ENCODE data around the gene STX1A.

Gene STX1A

DNA sequence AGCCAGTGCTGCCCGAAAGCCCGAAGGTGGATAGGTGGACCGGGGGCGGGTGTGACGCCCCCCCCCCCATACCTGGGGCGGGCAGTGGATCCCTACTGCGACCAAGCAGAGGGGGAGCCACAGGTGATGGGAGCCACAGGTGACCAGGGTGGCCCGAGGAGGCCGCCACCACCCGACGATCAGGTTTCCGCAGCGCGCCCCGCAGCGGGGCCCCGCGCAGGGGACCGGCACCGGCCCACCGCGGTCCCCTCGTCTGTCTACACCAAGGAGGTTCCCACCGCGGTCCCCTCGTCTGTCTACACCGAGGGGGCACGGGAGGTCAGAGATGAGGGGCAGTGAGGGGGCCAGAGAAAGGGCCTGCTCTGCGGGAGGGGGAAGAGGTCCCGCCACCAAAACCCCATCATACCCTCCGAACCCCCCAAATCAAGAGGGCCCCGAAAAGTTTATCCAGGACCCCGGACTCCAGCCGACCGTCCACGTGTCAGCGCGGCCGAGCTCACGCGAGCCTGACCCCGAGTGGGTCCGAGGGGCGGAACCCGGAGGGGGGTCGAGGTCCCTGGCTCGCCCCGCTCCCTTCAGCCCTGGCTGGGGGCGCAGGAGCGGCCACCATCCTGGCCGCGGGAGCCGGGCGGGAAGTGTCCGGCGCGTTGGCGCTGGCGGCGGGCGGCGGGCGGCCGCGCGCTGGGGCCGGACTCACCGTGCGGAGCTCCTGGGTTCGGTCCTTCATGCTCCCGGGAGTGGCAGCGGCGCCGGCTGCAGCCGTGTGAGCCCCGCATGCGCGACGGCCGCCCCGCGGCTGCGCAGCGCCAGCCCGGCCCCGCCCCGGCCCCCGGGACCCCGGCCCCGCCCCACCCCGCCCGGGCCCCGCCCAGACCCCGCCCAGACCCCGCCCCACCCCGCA is at the start of gene STX1A:
Gene STX1A, minus strand, starts transcription at position 765 of the 901 bp plus-strand sequence. Its CDS starts 38 bp downstream, at position 727.
- DNase-seq: peak; percentile 71

DNA sequence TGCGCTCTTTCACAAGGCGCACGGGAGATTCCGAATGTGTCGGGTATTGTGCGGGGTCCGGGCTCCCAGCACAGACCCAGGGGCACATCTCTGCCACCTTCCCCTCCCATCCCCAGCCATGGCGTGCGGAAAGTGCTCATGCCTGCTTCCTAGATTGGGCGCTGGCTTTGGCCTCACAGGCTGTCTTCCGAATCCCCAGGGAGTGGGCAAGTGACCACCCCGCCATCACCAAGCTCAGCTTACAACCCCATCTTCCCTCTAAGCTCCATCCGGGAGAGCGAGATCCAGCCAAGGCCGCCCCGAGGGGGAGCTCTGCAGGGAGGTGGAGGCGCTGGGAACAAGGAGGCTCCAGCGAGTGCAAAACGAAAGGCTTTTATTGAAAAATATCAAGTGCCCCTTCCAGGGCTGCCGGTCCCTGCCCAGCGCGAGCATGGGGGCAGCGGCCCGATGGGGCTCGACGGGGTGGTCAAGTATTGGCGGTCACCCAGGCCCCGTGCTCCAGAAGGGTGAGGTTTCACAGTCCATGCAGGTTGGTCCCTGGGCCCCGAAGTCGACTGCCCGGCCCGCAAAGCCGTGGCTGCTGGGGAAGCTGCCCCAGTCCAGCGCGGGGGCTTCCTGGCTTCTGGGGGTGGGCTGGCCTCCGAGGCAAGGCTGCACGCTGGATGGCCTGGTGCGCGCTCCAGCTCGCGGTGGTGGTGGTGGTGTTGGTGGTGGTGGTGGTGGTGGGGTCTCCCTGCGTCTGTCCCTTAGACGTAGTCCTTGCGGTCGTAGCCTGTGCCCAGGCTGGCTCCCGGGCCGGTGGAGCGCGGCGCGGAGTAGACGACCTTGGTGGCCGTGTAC is 49.4 kb upstream of the STX1A start:
- DNase-seq: no peak

DNA sequence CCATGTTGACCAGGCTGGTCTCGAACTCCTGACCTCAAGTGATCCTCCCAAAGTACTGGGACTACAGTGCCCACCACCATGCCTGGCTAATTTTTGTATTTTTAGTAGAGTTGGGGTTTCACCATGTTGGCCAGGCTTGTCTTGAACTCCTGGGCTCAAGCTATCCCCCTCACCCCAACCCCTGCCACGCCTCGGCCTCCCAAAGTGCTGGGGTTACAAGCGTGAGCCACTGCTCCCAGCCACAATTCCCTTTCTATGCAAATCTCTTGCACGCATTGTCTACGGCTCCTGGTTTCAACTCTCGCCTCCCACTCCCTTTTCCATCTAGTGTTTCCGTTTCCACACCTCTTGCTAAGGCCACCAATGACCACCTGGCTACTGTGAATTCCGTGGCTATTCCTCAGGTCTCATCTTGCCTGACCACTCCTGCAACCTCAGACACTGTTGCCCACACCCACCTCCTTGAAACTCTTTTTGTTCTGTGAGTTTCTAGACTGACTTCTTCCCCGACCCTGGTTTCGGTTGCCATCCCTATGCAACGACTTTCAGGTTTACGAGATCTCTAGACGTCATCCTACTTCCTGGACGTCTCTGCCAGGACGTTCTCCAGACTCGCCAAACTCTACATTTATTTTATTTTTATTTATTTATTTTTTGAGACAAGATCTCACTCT is 47.2 kb upstream of the STX1A start:
- DNase-seq: no peak

DNA sequence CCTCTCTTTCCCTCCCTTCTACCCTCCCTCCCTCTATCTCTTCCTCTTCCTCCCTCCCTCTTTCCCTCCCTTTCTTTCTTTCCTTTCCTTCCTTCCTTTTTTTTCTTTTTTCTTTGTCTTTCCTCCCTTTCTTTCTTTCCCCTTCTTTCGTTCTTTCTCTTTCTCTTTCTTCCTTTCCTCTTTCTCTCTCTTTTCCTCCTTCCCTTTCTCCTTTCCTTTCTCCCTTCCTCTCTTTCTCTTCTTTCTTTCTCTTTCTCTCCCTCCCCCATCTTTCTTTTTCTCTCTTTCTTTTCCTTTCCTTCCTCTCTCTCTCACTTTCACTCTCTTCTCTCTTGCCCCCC is 43.2 kb upstream of the STX1A start:
- no peak for DNase-seq

DNA sequence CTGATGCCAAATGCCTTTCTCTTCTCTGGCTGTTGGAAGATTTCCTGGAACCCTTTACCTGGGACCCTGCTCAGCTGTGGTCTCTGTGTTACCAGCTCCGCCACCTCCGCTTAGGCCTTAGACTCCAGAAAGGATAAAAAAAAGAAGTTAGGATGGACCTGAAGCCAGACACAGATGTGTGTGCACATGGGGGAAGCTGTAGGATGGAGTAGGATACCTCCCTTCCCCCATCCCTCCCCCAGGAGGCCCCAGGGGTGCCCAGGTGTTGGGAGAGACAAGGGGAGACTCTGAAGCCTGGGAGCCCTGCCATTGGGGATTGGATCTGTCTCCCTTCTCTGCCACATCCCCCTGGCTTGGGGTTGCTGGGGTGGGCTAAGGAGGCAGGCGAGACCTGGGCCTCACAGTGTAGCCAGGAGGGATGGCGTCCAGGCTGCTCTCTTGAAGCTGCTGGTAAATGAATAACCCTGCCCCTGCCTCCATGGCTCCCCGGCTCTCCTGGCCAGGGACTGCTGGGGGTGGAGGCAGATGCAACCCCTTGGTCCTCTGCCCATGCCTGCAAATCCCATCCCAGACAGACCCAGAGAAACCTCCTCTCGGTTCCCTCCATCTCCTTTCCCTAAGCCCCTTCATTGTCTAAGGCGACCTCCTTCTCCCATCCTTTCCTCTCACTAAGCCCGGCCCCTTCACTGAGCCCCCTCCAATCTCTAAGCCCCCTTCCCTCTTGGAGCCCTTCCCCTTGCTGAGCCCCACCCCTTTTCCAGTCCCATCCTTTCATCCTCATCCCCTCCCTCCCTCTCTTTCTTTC is 42.6 kb upstream of the STX1A start:
- DNase-seq: no peak

DNA sequence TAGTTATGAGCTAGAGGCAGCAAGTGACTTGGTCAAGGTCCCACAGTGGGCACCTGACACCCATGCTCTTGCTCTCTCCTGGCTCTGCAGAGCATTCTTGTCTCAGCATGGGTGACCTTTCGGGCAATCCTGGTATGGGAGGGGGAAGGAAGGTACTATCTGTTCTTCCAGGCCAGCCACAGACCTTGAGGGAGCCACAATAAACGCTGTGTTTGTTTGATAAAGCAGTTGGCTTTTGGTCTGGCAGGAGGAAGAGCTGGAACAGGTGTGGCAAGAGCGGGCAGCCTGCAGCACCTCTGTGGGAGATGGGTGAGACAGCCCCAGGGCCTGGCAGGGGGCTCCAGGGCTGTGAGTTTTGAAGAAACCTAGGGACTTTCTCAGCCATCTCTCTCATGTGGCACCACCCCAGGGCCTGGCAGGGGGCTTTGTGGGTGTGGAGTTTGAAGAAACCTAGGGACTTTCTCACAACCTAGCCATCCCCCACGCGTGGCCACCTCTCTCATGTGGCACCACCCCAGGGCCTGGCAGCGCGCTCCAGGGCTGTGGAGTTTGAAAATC is 39.2 kb upstream of the STX1A start:
- no peak for DNase-seq

DNA sequence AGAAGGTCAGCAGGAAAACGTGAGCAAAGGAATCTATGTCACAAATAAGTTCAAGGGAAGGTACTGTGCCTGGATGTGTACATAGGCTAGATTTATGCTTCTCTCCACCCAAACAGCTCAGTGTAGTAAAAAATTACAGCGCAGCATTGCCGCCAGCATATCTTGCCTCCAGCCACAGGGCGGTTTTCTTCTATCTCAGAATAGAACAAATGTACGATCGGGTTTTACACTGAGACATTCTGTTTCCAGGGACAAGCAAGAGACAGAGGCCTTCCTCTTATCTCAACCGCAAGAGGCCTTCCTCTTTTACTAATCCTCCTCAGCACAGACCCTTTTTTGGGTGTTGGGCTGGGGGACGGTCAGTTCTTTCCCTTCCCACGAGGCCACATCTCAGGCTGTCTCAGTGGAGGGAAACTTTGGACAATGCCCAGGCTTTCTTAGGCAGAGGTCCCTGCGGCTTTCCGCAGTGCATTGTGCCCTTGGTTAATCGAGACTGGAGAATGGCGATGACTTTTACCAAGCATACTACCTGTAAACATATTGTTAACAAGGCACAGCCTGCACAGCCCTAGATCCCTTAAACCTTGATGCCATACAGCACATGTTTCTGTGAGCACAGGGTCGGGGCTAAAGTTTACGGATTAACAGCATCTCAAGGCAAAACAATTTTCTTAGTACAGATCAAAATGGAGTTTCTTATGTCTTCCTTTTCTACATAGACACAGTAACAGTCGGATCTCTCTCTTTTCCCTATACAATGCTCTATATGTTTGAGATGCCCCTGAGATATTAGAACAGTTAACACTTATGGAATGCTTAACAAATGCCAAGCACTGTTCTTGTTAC is 30.7 kb upstream of the STX1A start:
- DNase-seq: no peak

DNA sequence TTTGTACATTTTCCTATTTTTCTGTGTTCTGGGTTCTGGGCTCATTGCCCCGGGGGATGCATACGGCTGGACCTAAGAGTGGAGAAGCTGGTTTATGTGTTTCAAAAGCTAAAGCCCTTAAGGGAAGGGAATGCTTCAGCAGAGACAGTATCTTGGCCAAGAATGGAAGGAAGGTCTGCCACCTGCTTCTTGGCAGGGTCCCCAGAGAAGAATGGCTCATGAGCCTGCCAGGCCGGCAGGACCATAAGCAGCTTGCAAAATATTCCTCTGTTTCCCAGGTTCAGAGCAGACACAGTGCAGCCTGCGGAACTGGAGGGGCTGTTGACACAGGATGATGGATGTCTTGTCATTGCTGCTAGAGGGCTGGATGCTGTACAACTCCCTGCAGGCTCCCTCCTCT is 26.9 kb upstream of the STX1A start:
- no peak for DNase-seq

DNA sequence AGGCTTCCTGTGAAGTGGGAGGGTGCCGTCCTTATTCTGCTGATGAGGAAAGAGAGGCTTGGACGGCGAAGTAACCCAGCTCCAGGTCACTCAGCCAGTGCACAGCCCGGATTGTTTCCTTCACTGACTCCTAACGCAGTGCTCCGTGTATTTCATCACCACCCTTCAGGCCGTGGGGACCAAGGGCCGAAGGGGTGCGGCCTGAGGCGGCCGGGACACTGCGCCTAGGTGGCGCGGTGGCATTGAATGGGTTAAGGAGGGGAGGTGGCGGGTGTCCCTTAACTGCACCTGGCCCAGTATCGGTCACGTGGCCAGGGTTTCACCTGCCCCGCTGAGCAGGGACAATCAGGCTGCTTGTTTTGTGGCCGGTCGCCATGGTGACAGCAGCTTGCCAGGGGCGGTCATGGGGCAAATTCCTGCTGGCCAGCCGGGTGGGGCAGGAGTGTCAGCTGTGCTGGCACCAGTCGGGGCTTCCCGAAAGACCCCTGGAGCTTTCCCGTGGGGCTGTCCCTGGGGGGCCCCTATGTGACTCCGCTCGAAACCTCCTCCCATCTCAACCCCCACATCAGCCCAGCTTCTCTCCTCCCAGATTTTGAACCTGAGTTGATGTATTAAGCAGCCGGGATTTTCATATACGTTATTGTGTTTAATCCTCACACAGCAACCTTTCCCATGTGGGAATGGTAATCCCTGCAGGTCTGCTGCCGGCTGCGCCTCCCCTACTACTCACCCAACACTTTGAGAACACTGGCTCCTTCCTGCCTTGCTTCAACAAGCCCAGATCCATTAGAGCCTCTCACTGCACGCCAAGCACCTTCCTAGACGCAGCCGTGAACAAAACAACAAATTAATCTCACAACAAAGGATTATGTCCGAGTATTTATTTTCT is 23.5 kb upstream of the STX1A start:
- peak; percentile 98 for DNase-seq

DNA sequence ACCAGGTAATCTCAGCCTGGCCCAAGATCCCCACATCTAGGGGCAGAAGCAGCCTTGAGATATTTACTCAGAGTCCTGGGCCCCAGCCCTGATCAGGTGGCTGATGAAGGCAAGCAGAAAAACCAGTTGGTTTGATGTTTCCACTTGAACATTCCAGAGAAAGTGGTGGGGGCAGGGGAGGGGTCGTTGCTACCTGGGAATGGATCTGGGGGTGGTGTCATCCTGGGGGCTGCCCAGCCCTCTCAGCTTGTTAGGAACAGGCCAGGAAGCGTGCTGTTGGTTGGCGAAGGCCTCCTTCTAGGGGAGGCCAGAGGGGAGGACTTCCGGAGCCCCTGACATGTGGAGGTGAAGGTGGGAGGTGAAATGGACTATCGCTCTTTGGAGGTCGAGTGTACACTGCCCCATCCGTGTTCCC is 22.9 kb upstream of the STX1A start:
- DNase-seq: no peak

DNA sequence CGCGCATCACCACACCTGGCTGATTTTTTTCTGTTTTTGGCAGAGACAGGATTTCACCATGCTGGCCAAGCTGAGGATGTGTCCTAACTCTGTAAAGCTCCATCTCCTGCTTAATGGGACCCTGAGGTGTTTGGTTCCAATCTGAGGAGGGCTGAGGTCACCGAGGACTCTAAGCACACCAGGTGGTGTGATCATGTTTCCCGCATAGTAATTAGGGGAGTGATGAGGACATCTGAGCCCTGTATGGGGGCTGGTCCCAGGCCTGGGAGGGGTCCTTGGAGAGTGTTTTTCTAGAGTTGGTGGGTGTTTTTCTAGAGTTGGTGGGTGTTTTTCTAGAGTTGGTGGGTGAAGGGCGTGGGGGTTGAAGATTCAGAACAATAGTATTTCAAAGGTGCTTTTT is 22.1 kb upstream of the STX1A start:
- peak; percentile 47 for DNase-seq

DNA sequence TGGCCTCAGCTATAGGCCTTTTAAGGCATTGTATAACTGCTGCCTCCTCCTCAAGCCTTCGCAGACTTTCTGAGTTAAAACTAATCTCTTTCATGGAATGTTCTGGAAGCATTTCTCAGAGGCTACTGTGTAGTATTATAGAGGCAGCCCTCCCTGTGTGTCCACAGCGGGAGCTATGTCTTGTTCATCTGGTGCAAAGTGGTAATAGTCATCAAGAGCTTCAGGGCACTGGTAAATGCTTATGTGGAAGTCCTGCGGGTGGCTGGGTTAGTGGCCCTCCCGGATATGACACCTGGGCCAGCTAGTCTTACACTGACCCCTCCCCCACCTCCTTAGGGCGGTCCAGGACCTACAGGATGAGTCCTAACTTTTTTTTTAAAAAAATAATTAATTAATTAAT is 21.3 kb upstream of the STX1A start:
- DNase-seq: no peak

DNA sequence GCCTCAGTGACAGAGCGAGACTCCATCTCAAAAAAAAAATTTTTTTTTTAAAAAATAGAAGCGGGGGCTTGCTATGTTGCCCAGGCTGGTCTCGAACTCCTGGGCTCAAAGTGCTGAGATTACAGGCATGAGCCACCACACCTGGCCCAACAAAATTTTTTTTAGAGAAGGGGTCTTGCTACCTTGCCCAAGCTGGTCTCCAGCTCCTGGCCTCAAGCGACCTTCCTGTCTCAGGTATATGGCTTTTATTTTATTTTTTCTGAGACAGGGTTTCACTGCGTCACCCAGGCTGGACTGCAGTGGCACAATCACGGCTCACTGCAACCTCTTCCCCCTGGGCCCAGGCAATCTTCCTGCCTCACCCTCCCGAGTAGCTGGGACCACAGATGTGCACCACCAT is 20.7 kb upstream of the STX1A start:
- DNase-seq: no peak

DNA sequence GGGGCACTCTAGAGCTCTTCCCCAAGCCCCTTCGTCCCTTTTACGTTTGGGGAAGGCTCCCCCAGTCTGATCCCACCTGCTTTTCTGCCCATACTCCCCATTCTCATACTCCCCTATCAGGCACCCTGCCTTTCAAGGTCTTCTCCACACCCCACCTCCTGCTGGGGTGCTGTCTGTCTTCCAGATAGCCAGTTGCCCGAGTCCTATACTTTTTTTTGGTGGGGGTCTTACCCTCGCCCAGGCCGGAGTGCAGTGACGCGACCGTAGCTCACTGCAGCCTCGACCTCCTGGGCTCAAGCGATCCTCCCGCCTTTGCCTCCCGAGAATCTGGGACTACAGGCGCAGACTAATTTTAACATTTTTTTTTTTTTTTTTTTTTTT is 19.9 kb upstream of the STX1A start:
- no peak for DNase-seq

DNA sequence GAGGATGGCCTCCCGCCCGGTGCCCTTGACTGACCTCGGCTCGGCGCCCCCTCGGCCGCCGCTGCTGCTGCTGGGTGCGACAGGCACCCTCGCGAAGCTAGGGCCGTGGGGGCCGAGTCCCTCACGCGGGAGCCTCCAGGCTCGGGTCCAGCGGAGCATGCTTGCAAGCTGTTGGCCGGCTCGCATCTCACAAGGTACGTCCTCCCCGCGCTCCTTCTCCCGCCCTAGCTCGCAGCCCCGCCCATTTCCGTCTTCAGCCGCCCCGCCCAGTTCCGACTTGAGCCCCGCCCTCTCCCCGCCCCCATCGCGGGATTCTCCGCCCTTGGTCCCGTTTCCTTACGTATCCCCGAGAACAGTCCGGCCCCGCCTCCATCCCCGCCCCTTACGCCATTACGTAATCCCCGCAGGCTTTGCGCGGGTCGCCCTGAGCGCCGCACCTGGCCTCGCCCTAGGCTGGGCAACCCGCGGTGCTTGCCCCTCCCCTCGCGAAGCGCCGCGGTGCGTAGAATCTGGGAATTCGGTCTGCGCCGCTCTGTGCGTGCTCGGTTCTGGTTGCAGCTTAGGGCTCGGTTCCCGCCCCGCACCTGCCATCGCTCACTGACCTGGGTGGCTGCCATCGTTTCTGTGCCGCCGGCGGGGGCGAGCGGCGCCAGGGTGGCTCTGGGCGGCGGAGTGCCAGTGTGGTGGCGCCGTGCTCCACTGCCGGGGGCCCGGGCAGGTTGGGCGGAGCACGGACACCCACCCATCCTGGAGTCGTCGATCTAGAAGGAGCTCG is 19.3 kb upstream of the STX1A start, which contains the start of gene ABHD11:
Gene ABHD11, minus strand, starts transcription at position 191 of the 775 bp plus-strand sequence. Its CDS starts 32 bp downstream, at position 159.
- DNase-seq: peak; percentile 98

DNA sequence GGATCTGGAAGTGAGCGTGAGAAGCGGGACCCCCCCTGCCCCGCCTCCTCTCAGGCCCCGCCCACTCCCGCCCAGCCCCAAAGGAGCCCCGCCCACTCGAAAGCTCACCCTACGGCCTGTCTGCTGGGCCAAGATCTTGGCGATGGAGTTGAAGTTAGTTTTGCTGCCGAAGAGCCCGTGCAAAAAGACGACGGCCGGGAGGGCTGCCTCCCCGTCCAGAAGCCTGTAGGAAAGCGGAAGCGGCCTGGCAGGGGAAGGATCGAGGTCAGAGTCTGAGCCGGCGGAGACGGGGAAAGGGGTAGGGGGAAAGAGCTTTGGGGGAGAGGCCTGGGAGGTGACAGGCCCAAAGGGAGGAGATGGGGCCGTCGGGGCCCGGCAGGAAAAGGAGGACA is 18.7 kb upstream of the STX1A start:
- DNase-seq: peak; percentile 58

DNA sequence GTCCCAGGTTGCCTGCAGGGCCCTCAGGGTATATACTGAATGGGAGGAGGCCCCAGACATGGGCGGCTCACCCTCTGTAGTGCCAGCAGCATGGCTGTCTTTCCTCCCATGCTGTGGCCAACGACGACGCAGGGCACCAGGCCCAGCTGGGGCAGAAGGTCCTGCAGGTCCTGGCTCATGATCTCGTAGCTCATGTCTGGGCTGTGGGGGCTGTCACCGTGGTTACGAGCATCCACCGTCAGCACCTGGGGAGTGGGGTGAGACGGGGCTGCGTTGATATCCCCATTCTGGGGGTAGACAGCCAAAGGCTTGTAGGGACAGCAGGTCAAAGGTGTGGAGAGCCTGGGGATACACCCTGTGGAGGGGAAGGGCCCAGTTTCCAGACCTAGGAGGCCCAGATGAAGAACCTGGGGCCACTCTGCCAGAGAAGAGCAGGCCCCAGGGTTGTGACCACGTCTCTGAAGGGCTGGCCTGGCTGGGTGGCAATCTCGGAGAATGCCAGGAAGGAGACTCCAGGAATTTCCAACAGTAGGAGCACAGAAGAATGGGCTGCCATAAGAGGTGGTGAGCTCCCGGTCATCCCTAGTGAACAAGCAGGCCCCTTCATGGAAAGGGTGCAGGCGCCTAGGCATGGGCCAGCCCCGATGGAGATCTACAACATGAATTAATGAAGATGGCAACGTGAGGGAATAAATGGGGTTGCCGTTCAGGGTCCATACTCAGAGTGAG is 18.2 kb upstream of the STX1A start:
- DNase-seq: no peak

DNA sequence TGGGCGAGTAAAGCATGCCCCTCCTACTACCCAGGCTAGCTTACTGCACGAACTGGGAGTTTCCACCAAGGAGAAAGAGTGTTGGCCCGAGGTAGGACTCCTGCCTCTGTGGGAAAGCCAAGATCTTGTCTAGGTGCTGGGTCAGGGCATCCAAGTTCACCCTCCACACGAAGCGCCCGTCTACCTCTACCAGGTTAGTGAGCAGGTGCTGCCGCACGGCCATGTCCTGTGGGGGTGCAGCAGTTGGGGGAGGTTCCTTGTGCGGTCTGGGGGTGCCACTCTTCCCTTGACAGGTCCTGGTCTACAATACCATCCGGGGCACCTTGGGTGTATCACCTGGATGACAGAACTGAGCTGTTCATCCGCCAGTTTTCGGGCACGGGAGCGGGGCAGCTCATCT is 17.4 kb upstream of the STX1A start:
- no peak for DNase-seq

DNA sequence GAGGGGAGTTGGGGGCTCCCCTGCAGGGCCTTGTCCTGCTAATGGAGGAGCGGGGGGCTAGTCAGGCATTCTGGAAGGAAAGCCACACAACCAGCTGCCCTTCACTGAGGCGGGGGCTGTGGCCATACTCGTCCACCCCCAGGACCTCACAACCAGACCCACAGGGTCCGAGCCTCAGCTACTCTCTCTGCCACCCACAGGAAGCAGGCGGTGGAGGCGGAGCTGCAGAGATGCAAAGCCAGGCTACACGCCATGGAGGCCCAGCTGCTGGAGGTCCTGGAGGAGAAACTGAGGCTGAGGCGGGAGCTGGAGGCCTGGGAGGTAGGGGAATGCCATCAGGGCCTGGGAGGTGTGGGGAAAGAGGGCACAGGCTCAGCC is 16.0 kb upstream of the STX1A start:
- no peak for DNase-seq
